AG04449 (cell line): ENCODE results near the gene C12orf76.

ENCODE experiments used
- CTCF ChIA-PET: fragments of 350-600 bp; formaldehyde crosslinking; extraction: SDS; loops from one replicate; lab custom pipeline; 2021; ENCODE audit warnings: antibody characterized with exemption; lab: Yijun Ruan, JAX
- POLR2A ChIA-PET: fragments of 400-600, 350-600 bp; formaldehyde crosslinking; extraction: SDS; loops from one replicate; lab custom pipeline; 2020; ENCODE audit warnings: antibody characterized with exemption, inconsistent platforms; lab: Yijun Ruan, JAX
- DNase-seq: peaks from one replicate; pipeline ENCODE4 v3.0.0-alpha.2; 2010; ENCODE audit warnings: low read depth, low spot score
- H3K4me3 ChIP-seq: 2 replicates; pipeline ENCODE4 v1.5.1; 2011; ENCODE audit warnings: low read depth, mild to moderate bottlenecking, control low read depth, low read length
- TF ChIP-seq, protein P1 (sequence below): IDR thresholded peaks from one replicate; pipeline ENCODE4 v1.5.1; 2011; ENCODE audit warnings: mild to moderate bottlenecking, moderate library complexity, low read length, control low read depth, inconsistent platforms; ENCODE audit not compliant: insufficient read depth; ENCODE audit errors: missing control alignments

Gene C12orf76

DNA sequence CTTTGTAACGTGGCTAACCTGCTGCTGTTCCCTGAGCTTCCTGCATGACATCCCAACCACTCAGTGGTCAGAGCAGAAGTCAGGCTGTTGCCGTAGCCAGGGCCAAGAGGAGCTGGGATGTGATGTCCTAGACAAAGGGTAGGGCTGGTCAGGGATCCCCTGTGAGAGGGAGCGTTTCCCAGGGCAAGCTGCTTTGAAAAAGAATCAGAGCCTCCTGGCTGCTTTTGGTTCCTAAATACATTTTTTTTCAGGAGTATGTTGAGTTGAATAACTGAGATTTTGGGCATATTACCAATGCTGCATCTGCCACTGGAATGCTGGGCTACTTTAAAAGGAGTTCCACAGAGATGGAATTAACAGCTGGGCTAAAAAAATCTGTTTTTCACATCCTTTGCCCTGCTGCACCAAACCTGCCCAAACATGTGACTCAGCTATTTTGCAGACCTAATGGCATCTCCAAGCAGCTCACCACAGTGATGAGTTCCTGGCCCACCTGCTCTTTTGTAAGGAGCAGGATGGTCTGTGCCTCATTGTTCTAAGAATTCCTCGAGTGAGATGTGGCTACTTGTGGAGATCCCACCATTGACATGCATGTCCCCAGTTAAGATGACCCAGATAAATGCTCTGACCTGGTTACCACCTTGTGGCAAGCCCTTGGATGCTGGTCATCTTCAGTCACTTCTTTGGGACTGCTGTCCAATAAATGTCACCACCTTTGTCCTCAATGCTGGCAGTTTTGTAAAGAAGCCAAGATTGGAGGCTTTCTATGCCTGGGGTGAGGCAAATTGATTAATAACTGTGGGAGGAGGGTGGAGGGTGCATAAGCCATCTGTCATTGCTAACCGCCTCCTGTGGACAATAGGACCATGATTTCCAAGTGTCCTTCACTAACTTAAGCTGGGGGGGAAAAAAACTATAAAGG lies 25.0 kb downstream of the C12orf76 start:
- DNase-seq = peak; percentile 40
- TF ChIP-seq, protein P1, sequence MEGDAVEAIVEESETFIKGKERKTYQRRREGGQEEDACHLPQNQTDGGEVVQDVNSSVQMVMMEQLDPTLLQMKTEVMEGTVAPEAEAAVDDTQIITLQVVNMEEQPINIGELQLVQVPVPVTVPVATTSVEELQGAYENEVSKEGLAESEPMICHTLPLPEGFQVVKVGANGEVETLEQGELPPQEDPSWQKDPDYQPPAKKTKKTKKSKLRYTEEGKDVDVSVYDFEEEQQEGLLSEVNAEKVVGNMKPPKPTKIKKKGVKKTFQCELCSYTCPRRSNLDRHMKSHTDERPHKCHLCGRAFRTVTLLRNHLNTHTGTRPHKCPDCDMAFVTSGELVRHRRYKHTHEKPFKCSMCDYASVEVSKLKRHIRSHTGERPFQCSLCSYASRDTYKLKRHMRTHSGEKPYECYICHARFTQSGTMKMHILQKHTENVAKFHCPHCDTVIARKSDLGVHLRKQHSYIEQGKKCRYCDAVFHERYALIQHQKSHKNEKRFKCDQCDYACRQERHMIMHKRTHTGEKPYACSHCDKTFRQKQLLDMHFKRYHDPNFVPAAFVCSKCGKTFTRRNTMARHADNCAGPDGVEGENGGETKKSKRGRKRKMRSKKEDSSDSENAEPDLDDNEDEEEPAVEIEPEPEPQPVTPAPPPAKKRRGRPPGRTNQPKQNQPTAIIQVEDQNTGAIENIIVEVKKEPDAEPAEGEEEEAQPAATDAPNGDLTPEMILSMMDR = no peak
- ChIA-PET POLR2A (interaction anchor here (0.9 to 1.1 kb wide), 2 partner anchors 24 to 25 kb away, joined by 3 read pairs; partner anchors contain the start of gene ANKRD13A), CTCF (interaction anchor here (0.9 to 3.6 kb wide), 11 partner anchors 9 to 408 kb away, joined by 3 to 15 read pairs (median 4); no protein-coding TSS in a partner anchor)
- no peak overlapping the region for H3K4me3 ChIP-seq

- TF ChIP-seq, protein P1 = no peak
- H3K4me3 ChIP-seq = no peak overlapping the region
- ChIA-PET CTCF (interaction anchor here (0.6 to 3.6 kb wide), 6 partner anchors 9 to 412 kb away, joined by 3 to 15 read pairs (median 4); no protein-coding TSS in a partner anchor), POLR2A (no interaction called here)
- no peak for DNase-seq
Measured at GRCh38 chr12:110020956-110021355, 27.4 kb downstream of the C12orf76 start.

DNA sequence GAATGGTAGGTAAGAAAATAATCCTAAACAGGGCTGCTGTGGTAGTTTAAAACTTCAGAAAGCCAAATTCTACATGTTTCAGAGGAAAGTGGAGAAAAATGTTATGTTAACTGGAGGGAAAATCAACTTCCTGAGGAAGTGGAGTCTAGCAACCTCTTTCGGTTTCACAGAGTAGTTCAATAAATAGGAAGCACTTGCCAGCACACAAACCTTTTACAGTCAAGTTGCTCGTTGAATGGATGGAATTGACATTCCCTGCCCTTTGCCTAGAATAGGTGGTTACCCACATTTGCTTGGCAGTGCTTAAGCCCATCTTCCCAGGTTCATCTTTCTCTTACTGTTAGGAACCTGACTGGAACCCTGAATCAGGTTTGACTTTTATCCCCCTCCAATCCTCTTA lies 33.2 kb downstream of the C12orf76 start:
- ChIA-PET CTCF (no interaction called here), POLR2A (no interaction called here)
- DNase-seq = no peak
- TF ChIP-seq, protein P1 = no peak
- no peak overlapping the region for H3K4me3 ChIP-seq

DNA sequence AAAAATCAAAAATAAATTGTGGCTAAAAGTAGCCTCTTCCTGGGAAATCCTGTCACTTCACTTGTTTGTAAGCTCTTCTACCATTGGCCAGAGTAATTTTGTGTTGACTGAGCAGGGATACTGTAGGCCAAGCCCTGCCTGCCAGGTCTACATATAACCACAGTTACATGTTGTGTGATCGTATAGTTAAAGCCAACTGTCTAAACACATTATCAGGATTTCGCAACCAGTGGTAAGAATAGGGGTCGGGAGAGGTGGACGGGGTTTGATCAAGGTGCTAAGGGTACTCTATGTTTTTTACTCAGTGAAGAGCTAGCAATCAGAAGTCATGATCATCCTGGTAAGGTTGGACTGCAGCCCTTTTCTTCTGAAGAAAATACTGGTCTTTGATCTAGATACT lies 35.7 kb downstream of the C12orf76 start:
- DNase-seq = no peak
- TF ChIP-seq, protein P1 = no peak
- no peak overlapping the region for H3K4me3 ChIP-seq
- POLR2A ChIA-PET = interaction anchor here (1.3 kb wide), 1 partner anchor 25 kb away, joined by 3 read pairs; no protein-coding TSS in a partner anchor
- CTCF ChIA-PET = interaction anchor here (1.0 to 3.1 kb wide), 3 partner anchors 8 to 10 kb away, joined by 4 to 15 read pairs (median 4); no protein-coding TSS in a partner anchor

- ChIA-PET CTCF (interaction anchor here (1.0 to 3.1 kb wide), 3 partner anchors 8 to 9 kb away, joined by 4 to 15 read pairs (median 4); no protein-coding TSS in a partner anchor), POLR2A (interaction anchor here (1.3 kb wide), 1 partner anchor 24 kb away, joined by 3 read pairs; no protein-coding TSS in a partner anchor)
- DNase-seq = no peak
- TF ChIP-seq, protein P1 = no peak
- H3K4me3 ChIP-seq = no peak overlapping the region
Measured at GRCh38 chr12:110012137-110012536, 36.2 kb downstream of the C12orf76 start.
